SU-DHL-6 (cell line): Measurements from ENCODE around the gene GRIK4.

Experiments used
- CTCF ChIP-seq: fragments of 200-600 bp; sonication (generic); IDR thresholded peaks from one replicate; pipeline ENCODE4 v1.5.1; 2017; ENCODE audit warnings: antibody characterized with exemption, mild to moderate bottlenecking, low read length, moderate library complexity; ENCODE audit not compliant: insufficient read depth, poor library complexity, severe bottlenecking
- EZH2phosphoT487 ChIP-seq: fragments of 200-600 bp; sonication (generic), shearing (Covaris generic); conservative IDR thresholded peaks from 2 replicates; pipeline ENCODE4 v1.6.1; 2018; ENCODE audit warnings: mild to moderate bottlenecking, antibody characterized with exemption, low read length, moderate library complexity, mixed read lengths

GRCh38 chr11:120662071-120662676 lies 150.6 kb downstream of the GRIK4 start:
- TF ChIP-seq CTCF: no peak
- TF ChIP-seq EZH2phosphoT487: no peak
